Fibroblast of skin of left biceps (primary cell): ENCODE measurements around the gene KRTAP19-7.

Experiments used
- DNase-seq, 2 experiments: peaks; one replicate each; pipeline ENCODE4 v3.0.0-alpha.2; 2013; ENCODE audit warnings: low read depth in 2 of 2

The KRTAP19-7 gene

GRCh38 chr21:30561264-30561895 is at the start of gene KRTAP19-7:
Gene KRTAP19-7, minus strand, starts transcription at chr21:30561314. Its CDS starts 25 bp downstream, at chr21:30561289.
- no peak for DNase-seq

- no peak for DNase-seq
Measured at GRCh38 chr21:30605968-30606367, 44.9 kb upstream of the KRTAP19-7 start.

GRCh38 chr21:30600787-30601186 is 39.7 kb upstream of the KRTAP19-7 start, which contains the start of gene KRTAP22-1:
Gene KRTAP22-1, plus strand, starts transcription at chr21:30601087.
- DNase-seq: no peak

GRCh38 chr21:30598802-30599201 is 37.7 kb upstream of the KRTAP19-7 start, which contains the start of gene KRTAP6-2:
Gene KRTAP6-2, minus strand, starts transcription at chr21:30598902. Its CDS starts 28 bp downstream, at chr21:30598874.
- DNase-seq: no peak

GRCh38 chr21:30592140-30592539 is 31.0 kb upstream of the KRTAP19-7 start, which contains the start of gene KRTAP6-3:
Gene KRTAP6-3, plus strand, starts transcription at chr21:30592440. Its CDS starts 6 bp downstream, at chr21:30592446.
- DNase-seq: no peak

GRCh38 chr21:30590297-30590696 is 29.2 kb upstream of the KRTAP19-7 start, which contains the start of gene KRTAP22-2:
Gene KRTAP22-2, minus strand, starts transcription at chr21:30590397.
- DNase-seq: no peak

- no peak for DNase-seq
Measured at GRCh38 chr21:30582870-30583269, 21.8 kb upstream of the KRTAP19-7 start.

- DNase-seq: no peak
Measured at GRCh38 chr21:30580132-30580531, 19.0 kb upstream of the KRTAP19-7 start.

- no peak for DNase-seq
Measured at GRCh38 chr21:30579346-30579745, 18.2 kb upstream of the KRTAP19-7 start.

- no peak for DNase-seq
Measured at GRCh38 chr21:30577766-30578165, 16.7 kb upstream of the KRTAP19-7 start.

- DNase-seq: no peak
Measured at GRCh38 chr21:30567617-30568016, 6.5 kb upstream of the KRTAP19-7 start.

- no peak for DNase-seq
Measured at GRCh38 chr21:30563630-30564029, 2.5 kb upstream of the KRTAP19-7 start.

- DNase-seq: no peak
Measured at GRCh38 chr21:30563072-30563471, 2.0 kb upstream of the KRTAP19-7 start.

- DNase-seq: no peak
Measured at GRCh38 chr21:30561957-30562356, 843 bp upstream of the KRTAP19-7 start.

GRCh38 chr21:30555095-30555494 is 6.0 kb downstream of the KRTAP19-7 start:
- DNase-seq: no peak

- DNase-seq: no peak
Measured at GRCh38 chr21:30552782-30553181, 8.3 kb downstream of the KRTAP19-7 start.

- DNase-seq: no peak
Measured at GRCh38 chr21:30541764-30542163, 19.4 kb downstream of the KRTAP19-7 start, which contains the start of gene KRTAP19-6. Gene KRTAP19-6, minus strand, starts transcription at chr21:30541864. Its CDS starts 31 bp downstream, at chr21:30541833.

GRCh38 chr21:30518876-30519275 is 42.2 kb downstream of the KRTAP19-7 start:
- no peak for DNase-seq

GRCh38 chr21:30515681-30516080 is 45.4 kb downstream of the KRTAP19-7 start:
- DNase-seq: no peak
